ENCODE data around the gene PRG2. TPM values are rescaled to one million over a fixed set of nuclear protein-coding genes. Genes with fewer than 3 reads are reported as not detected.
"Not testable (repeated sequence)": the region's sequence is repeated elsewhere in the genome, so short reads cannot be mapped to it uniquely, and the experiment has no call there.

Gene PRG2
- total RNA-seq, 1 donor = 0.21 TPM

- Histone ChIP-seq H3K4me1 (ENCODE audit: insufficient read depth, low read length) (peaks cover 25% of the 10 kb centered on the region), H3K9me3 (ENCODE audit: low read depth, low read length) (no peaks in the 10 kb centered on the region), H3K4me3 (ENCODE audit: low read length) (no peak overlapping the region), H3K27me3 (ENCODE audit: insufficient read depth, low read length) (no peaks in the 10 kb centered on the region)
These were observed 18.3 kb upstream of the PRG2 start for GRCh38 chr11:57408771-57409170.

GRCh38 chr11:57407941-57408475, 17.6 kb upstream of the PRG2 start:
- H3K9me3 ChIP-seq (ENCODE audit: low read depth, low read length) = no peaks in the 10 kb centered on the region
- H3K27me3 ChIP-seq (ENCODE audit: insufficient read depth, low read length) = no peaks in the 10 kb centered on the region
- H3K4me1 ChIP-seq (ENCODE audit: insufficient read depth, low read length) = peaks cover 28% of the 10 kb centered on the region
- no peak overlapping the region for H3K4me3 ChIP-seq (ENCODE audit: low read length)

- Histone ChIP-seq H3K27me3 (ENCODE audit: insufficient read depth, low read length) (no peaks in the 10 kb centered on the region), H3K4me3 (ENCODE audit: low read length) (no peak overlapping the region), H3K9me3 (ENCODE audit: low read depth, low read length) (no peaks in the 10 kb centered on the region), H3K4me1 (ENCODE audit: insufficient read depth, low read length) (peaks cover 28% of the 10 kb centered on the region)
These were observed 16.8 kb upstream of the PRG2 start for GRCh38 chr11:57407010-57407920.

- Histone ChIP-seq H3K9me3 (ENCODE audit: low read depth, low read length) (no peaks in the 10 kb centered on the region), H3K27me3 (ENCODE audit: insufficient read depth, low read length) (no peaks in the 10 kb centered on the region), H3K4me3 (ENCODE audit: low read length) (no peak overlapping the region), H3K4me1 (ENCODE audit: insufficient read depth, low read length) (peaks cover 28% of the 10 kb centered on the region)
These were observed 16.0 kb upstream of the PRG2 start for GRCh38 chr11:57406337-57406904.

GRCh38 chr11:57405271-57405860, 14.9 kb upstream of the PRG2 start:
- Histone ChIP-seq H3K4me1 (ENCODE audit: insufficient read depth, low read length) (peaks cover 28% of the 10 kb centered on the region), H3K9me3 (ENCODE audit: low read depth, low read length) (no peaks in the 10 kb centered on the region), H3K27me3 (ENCODE audit: insufficient read depth, low read length) (no peaks in the 10 kb centered on the region), H3K4me3 (ENCODE audit: low read length) (no peak overlapping the region)

GRCh38 chr11:57403802-57404147, 13.3 kb upstream of the PRG2 start:
- Histone ChIP-seq H3K4me3 (ENCODE audit: low read length) (no peak overlapping the region), H3K4me1 (ENCODE audit: insufficient read depth, low read length) (peaks cover 28% of the 10 kb centered on the region), H3K27me3 (ENCODE audit: insufficient read depth, low read length) (no peaks in the 10 kb centered on the region), H3K9me3 (ENCODE audit: low read depth, low read length) (no peaks in the 10 kb centered on the region)

- H3K27me3 ChIP-seq (ENCODE audit: insufficient read depth, low read length); H3K4me3 ChIP-seq (ENCODE audit: low read length); H3K9me3 ChIP-seq (ENCODE audit: low read depth, low read length): not testable (repeated sequence)
- H3K4me1 ChIP-seq (ENCODE audit: insufficient read depth, low read length) = peaks cover 28% of the 10 kb centered on the region
These were observed 12.8 kb upstream of the PRG2 start for GRCh38 chr11:57403003-57403801.

- no peaks in the 10 kb centered on the region for H3K9me3 ChIP-seq (ENCODE audit: low read depth, low read length)
- peaks cover 25% of the 10 kb centered on the region for H3K4me1 ChIP-seq (ENCODE audit: insufficient read depth, low read length)
- no peak overlapping the region for H3K4me3 ChIP-seq (ENCODE audit: low read length)
- no peaks in the 10 kb centered on the region for H3K27me3 ChIP-seq (ENCODE audit: insufficient read depth, low read length)
These were observed 11.9 kb upstream of the PRG2 start for GRCh38 chr11:57402188-57403002.

- no peaks in the 10 kb centered on the region for H3K27me3 ChIP-seq (ENCODE audit: insufficient read depth, low read length)
- H3K4me1 ChIP-seq (ENCODE audit: insufficient read depth, low read length) = peaks cover 11% of the 10 kb centered on the region
- no peak overlapping the region for H3K4me3 ChIP-seq (ENCODE audit: low read length)
- no peaks in the 10 kb centered on the region for H3K9me3 ChIP-seq (ENCODE audit: low read depth, low read length)
These were observed 9.6 kb upstream of the PRG2 start for GRCh38 chr11:57399972-57400578.

GRCh38 chr11:57399221-57399620, 8.8 kb upstream of the PRG2 start:
- H3K9me3 ChIP-seq (ENCODE audit: low read depth, low read length) = no peaks in the 10 kb centered on the region
- H3K4me1 ChIP-seq (ENCODE audit: insufficient read depth, low read length) = peaks cover 11% of the 10 kb centered on the region
- H3K4me3 ChIP-seq (ENCODE audit: low read length) = no peak overlapping the region
- no peaks in the 10 kb centered on the region for H3K27me3 ChIP-seq (ENCODE audit: insufficient read depth, low read length)

- Histone ChIP-seq H3K4me1 (ENCODE audit: insufficient read depth, low read length) (peaks cover 6% of the 10 kb centered on the region), H3K27me3 (ENCODE audit: insufficient read depth, low read length) (no peaks in the 10 kb centered on the region), H3K4me3 (ENCODE audit: low read length) (no peak overlapping the region), H3K9me3 (ENCODE audit: low read depth, low read length) (no peaks in the 10 kb centered on the region)
These were observed 7.0 kb upstream of the PRG2 start for GRCh38 chr11:57397394-57397990.

- no peaks in the 10 kb centered on the region for H3K27me3 ChIP-seq (ENCODE audit: insufficient read depth, low read length)
- H3K4me1 ChIP-seq (ENCODE audit: insufficient read depth, low read length) = peaks cover 6% of the 10 kb centered on the region
- H3K4me3 ChIP-seq (ENCODE audit: low read length) = no peak overlapping the region
- H3K9me3 ChIP-seq (ENCODE audit: low read depth, low read length) = no peaks in the 10 kb centered on the region
These were observed 6.3 kb upstream of the PRG2 start for GRCh38 chr11:57396744-57397143.

GRCh38 chr11:57395905-57396623, 5.6 kb upstream of the PRG2 start:
- Histone ChIP-seq H3K27me3 (ENCODE audit: insufficient read depth, low read length) (no peaks in the 10 kb centered on the region), H3K4me3 (ENCODE audit: low read length) (no peak overlapping the region), H3K9me3 (ENCODE audit: low read depth, low read length) (no peaks in the 10 kb centered on the region)

More at GRCh38 chr11:57395905-57396623, 5.6 kb upstream of the PRG2 start:
- H3K4me1 ChIP-seq (ENCODE audit: insufficient read depth, low read length) = peaks cover 6% of the 10 kb centered on the region

Data from mononuclear cell (primary cell).